Stimulated activated CD4-positive, alpha-beta T cell treated with anti-CD3 and anti-CD28 coated beads, Interleukin-4, amount 100 ng/mL, for 48 hours (primary cell): ENCODE results near the gene NLRX1.
"Not testable (repeated sequence)": the region's sequence is repeated elsewhere in the genome, so short reads cannot be mapped to it uniquely, and the experiment has no call there.

ENCODE experiments used
- DNase-seq, 2 donors: peaks; one replicate each; pipeline ENCODE4 v3.0.0-alpha.2; 2020; ENCODE audit warnings: low read depth in 2 of 2

The NLRX1 gene

GRCh38 chr11:119184399-119184798, 15.9 kb downstream of the NLRX1 start:
- not testable (repeated sequence) for DNase-seq

- no peak for DNase-seq
Observed at GRCh38 chr11:119185981-119186634, 17.6 kb downstream of the NLRX1 start.

- no peak for DNase-seq
Observed at GRCh38 chr11:119187123-119187892, 18.8 kb downstream of the NLRX1 start.

GRCh38 chr11:119188067-119188466, 19.5 kb downstream of the NLRX1 start:
- DNase-seq: no peak

- no peak for DNase-seq
Observed at GRCh38 chr11:119188887-119189286, 20.4 kb downstream of the NLRX1 start.

- DNase-seq: no peak
Observed at GRCh38 chr11:119189393-119189792, 20.9 kb downstream of the NLRX1 start.

- DNase-seq: no peak
Observed at GRCh38 chr11:119190531-119190930, 22.0 kb downstream of the NLRX1 start.

- not testable (repeated sequence) for DNase-seq
Observed at GRCh38 chr11:119191265-119191664, 22.7 kb downstream of the NLRX1 start.

- no peak for DNase-seq
Observed at GRCh38 chr11:119192111-119192510, 23.6 kb downstream of the NLRX1 start.

- no peak for DNase-seq
Observed at GRCh38 chr11:119193001-119193400, 24.5 kb downstream of the NLRX1 start.

- DNase-seq: no peak
Observed at GRCh38 chr11:119193626-119194025, 25.1 kb downstream of the NLRX1 start.

- DNase-seq: no peak
Observed at GRCh38 chr11:119194811-119195440, 26.4 kb downstream of the NLRX1 start.

- DNase-seq: no peak
Observed at GRCh38 chr11:119195680-119196079, 27.2 kb downstream of the NLRX1 start.

- DNase-seq: peak; percentile 49 to 57
Observed at GRCh38 chr11:119196833-119197483, 28.4 kb downstream of the NLRX1 start.

GRCh38 chr11:119198925-119199324, 30.4 kb downstream of the NLRX1 start:
- no peak for DNase-seq

- not testable (repeated sequence) for DNase-seq
Observed at GRCh38 chr11:119201236-119201635, 32.7 kb downstream of the NLRX1 start.

- no peak for DNase-seq
Observed at GRCh38 chr11:119202554-119202953, 34.0 kb downstream of the NLRX1 start.

- DNase-seq: no peak
Observed at GRCh38 chr11:119204066-119204465, 35.5 kb downstream of the NLRX1 start.

GRCh38 chr11:119205080-119205479, 36.6 kb downstream of the NLRX1 start:
- DNase-seq: no peak

- DNase-seq: peak; percentile 95 to 99
Observed at GRCh38 chr11:119205574-119206510, 37.3 kb downstream of the NLRX1 start, which contains the start of gene CBL. Gene CBL, plus strand, starts transcription at chr11:119206339. Its CDS starts 79 bp downstream, at chr11:119206418.
